Mesendoderm (in vitro differentiated cells): ENCODE measurements around the gene RARRES1.

Experiments
- DNase-seq: peaks from one replicate; pipeline ENCODE4 v3.0.0; 2013
- H2AK5ac ChIP-seq: 2 replicates; pipeline ENCODE4 v1.6.1; 2013; ENCODE audit warnings: low read length, inconsistent platforms
- H2BK120ac ChIP-seq: 2 replicates; pipeline ENCODE4 v1.6.1; 2013; ENCODE audit warnings: low read depth, mild to moderate bottlenecking, low read length, moderate library complexity, mixed read lengths
- H2BK15ac ChIP-seq: replicated peaks from 2 replicates; pipeline ENCODE4 v1.6.1; 2013; ENCODE audit warnings: low read depth, mild to moderate bottlenecking, moderate library complexity
- H2BK5ac ChIP-seq: 2 replicates; pipeline ENCODE4 v1.6.1; 2013; ENCODE audit warnings: low read length, inconsistent platforms
- H3K18ac ChIP-seq: 2 replicates; pipeline ENCODE4 v1.6.1; 2013; ENCODE audit warnings: mild to moderate bottlenecking, low read length, mixed read lengths
- H3K23ac ChIP-seq: one replicate; pipeline ENCODE4 v1.6.1; 2013; ENCODE audit warnings: low read length
- H3K27ac ChIP-seq: 2 replicates; pipeline ENCODE4 v1.5.1; 2013; ENCODE audit warnings: low read depth, mild to moderate bottlenecking, inconsistent platforms, low read length, moderate library complexity
- H3K27me3 ChIP-seq: 2 replicates; pipeline ENCODE4 v1.6.1; 2013; ENCODE audit warnings: low read length, control low read depth, mild to moderate bottlenecking, inconsistent platforms; ENCODE audit not compliant: insufficient read depth, poor library complexity
- H3K36me3 ChIP-seq: 2 replicates; pipeline ENCODE4 v1.6.1; 2013; ENCODE audit warnings: low read length, inconsistent platforms; ENCODE audit not compliant: control insufficient read depth, insufficient read depth
- H3K4ac ChIP-seq: one replicate; pipeline ENCODE4 v1.6.1; 2013; ENCODE audit warnings: low read depth, mild to moderate bottlenecking, low read length, moderate library complexity
- H3K4me1 ChIP-seq: 2 replicates; pipeline ENCODE4 v1.6.1; 2013; ENCODE audit warnings: low read depth, low read length, inconsistent platforms; ENCODE audit not compliant: control insufficient read depth
- H3K4me2 ChIP-seq: 2 replicates; pipeline ENCODE4 v1.6.1; 2013; ENCODE audit warnings: low read length
- H3K4me3 ChIP-seq: 2 replicates; pipeline ENCODE4 v1.5.1; 2013; ENCODE audit warnings: mild to moderate bottlenecking, low read length
- H3K56ac ChIP-seq: one replicate; pipeline ENCODE4 v1.6.1; 2013; ENCODE audit warnings: low read length
- H3K79me1 ChIP-seq: 2 replicates; pipeline ENCODE4 v1.6.1; 2013; ENCODE audit warnings: low read length, inconsistent platforms
- H3K79me2 ChIP-seq: 2 replicates; pipeline ENCODE4 v1.6.1; 2013; ENCODE audit warnings: mild to moderate bottlenecking, low read length; ENCODE audit not compliant: control insufficient read depth, insufficient read depth
- H3K9ac ChIP-seq: 2 replicates; pipeline ENCODE4 v1.6.1; 2013; ENCODE audit warnings: low read length, inconsistent platforms
- H4K5ac ChIP-seq: one replicate; pipeline ENCODE4 v1.6.1; 2013; ENCODE audit warnings: low read length
- H4K8ac ChIP-seq: one replicate; pipeline ENCODE4 v1.6.1; 2013; ENCODE audit warnings: low read depth, mild to moderate bottlenecking, control low read depth, low read length, moderate library complexity
- WGBS: extraction: QIAGEN DNeasy Blood & Tissue Kit; methylation state at CpG from one replicate; pipeline ENCODE4 v1.1.7; 2013; ENCODE audit warnings: low lambda C conversion rate, missing lambda C conversion rate; ENCODE audit not compliant: insufficient coverage; ENCODE audit errors: extremely low coverage; 5-methylcytosine and 5-hydroxymethylcytosine counted together

RARRES1 gene

DNA sequence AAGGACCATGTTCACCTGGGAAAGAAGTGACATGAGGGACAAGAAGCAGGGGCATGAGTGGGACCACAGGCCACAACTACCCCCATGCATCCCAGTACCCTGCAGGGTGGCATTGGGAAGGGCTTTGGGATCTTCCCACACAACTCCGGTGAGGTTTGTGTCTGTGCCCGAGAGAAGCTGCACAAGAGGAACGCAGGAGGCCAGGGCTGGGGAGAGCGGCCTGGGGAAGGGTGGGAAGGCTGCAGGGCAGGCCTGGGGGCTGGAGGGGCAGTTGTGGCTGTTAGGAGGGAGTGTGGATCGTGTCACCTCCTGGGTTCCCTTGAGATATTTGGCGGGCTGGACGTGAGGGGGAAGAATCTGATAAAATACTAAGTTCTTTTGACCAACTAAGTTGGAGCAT is 44.3 kb upstream of the RARRES1 start:
- H3K18ac ChIP-seq, result no peak overlapping the region
- no peak overlapping the region for H2BK15ac ChIP-seq
- no peak overlapping the region for H2BK5ac ChIP-seq
- H2AK5ac ChIP-seq, result no peak overlapping the region
- H3K4me1 ChIP-seq, result no peaks in the 10 kb centered on the region
- H4K8ac ChIP-seq, result no peak overlapping the region
- H3K4me2 ChIP-seq, result no peak overlapping the region
- no peak overlapping the region for H3K4ac ChIP-seq
- H3K79me1 ChIP-seq, result no peaks in the 10 kb centered on the region
- no peak overlapping the region for H4K5ac ChIP-seq
- no peak overlapping the region for H3K56ac ChIP-seq
- no peak overlapping the region for H3K27ac ChIP-seq
- no peak overlapping the region for H3K23ac ChIP-seq
- no peaks in the 10 kb centered on the region for H3K79me2 ChIP-seq
- H2BK120ac ChIP-seq, result no peak overlapping the region
- WGBS, result no CpG with 5 or more reads among the region's 7 CpGs
- no peaks in the 10 kb centered on the region for H3K27me3 ChIP-seq
- H3K4me3 ChIP-seq, result no peak overlapping the region
- no peak for DNase-seq
- no peak overlapping the region for H3K9ac ChIP-seq
- no peaks in the 10 kb centered on the region for H3K36me3 ChIP-seq

- H3K27me3 ChIP-seq, result no peaks in the 10 kb centered on the region
- no peak overlapping the region for H3K23ac ChIP-seq
- no peak overlapping the region for H4K5ac ChIP-seq
- H4K8ac ChIP-seq, result no peak overlapping the region
- no peaks in the 10 kb centered on the region for H3K79me2 ChIP-seq
- no peak overlapping the region for H2AK5ac ChIP-seq
- H3K79me1 ChIP-seq, result no peaks in the 10 kb centered on the region
- H2BK15ac ChIP-seq, result no peak overlapping the region
- no peaks in the 10 kb centered on the region for H3K36me3 ChIP-seq
- no peak overlapping the region for H3K9ac ChIP-seq
- no peak overlapping the region for H3K56ac ChIP-seq
- no peak for DNase-seq
- H3K27ac ChIP-seq, result no peak overlapping the region
- no CpG with 5 or more reads among the region's 3 CpGs for WGBS
- H3K4me1 ChIP-seq, result no peaks in the 10 kb centered on the region
- no peak overlapping the region for H2BK120ac ChIP-seq
- no peak overlapping the region for H3K4me2 ChIP-seq
- no peak overlapping the region for H3K18ac ChIP-seq
- H3K4me3 ChIP-seq, result no peak overlapping the region
- H3K4ac ChIP-seq, result no peak overlapping the region
- no peak overlapping the region for H2BK5ac ChIP-seq
These were observed 43.5 kb upstream of the RARRES1 start for GRCh38 chr3:158775426-158776410.

DNA sequence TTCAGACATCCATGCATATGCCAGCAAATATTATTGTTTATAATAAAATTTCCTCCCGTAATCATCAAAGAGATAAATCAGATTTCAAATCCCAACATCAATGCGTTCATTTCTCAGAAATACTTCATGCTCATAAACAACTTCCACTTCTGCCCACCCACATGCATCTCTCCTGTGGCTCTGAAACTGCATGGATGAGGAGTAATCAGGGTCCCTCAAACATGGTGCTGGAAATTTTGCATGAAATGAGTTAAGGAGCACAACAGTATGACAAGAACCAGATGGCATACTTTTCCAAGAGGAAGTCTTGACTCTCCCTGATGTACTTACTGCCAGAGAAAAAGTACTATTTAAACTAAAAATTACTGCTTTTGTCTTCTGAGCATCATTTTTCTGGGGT is 42.7 kb upstream of the RARRES1 start:
- Histone ChIP-seq H3K56ac (no peak overlapping the region), H3K4me2 (no peak overlapping the region), H3K4me3 (no peak overlapping the region), H3K27ac (no peak overlapping the region), H3K79me1 (no peaks in the 10 kb centered on the region), H3K79me2 (no peaks in the 10 kb centered on the region), H2BK120ac (no peak overlapping the region), H3K27me3 (no peaks in the 10 kb centered on the region), H4K8ac (no peak overlapping the region), H3K4ac (no peak overlapping the region), H3K9ac (no peak overlapping the region), H3K36me3 (no peaks in the 10 kb centered on the region), H2AK5ac (no peak overlapping the region), H3K18ac (no peak overlapping the region), H4K5ac (no peak overlapping the region), H3K23ac (no peak overlapping the region), H2BK5ac (no peak overlapping the region), H3K4me1 (no peaks in the 10 kb centered on the region), H2BK15ac (no peak overlapping the region)
- 100% methylated on average over 2 of the region's 2 CpGs for WGBS
- DNase-seq, result no peak

DNA sequence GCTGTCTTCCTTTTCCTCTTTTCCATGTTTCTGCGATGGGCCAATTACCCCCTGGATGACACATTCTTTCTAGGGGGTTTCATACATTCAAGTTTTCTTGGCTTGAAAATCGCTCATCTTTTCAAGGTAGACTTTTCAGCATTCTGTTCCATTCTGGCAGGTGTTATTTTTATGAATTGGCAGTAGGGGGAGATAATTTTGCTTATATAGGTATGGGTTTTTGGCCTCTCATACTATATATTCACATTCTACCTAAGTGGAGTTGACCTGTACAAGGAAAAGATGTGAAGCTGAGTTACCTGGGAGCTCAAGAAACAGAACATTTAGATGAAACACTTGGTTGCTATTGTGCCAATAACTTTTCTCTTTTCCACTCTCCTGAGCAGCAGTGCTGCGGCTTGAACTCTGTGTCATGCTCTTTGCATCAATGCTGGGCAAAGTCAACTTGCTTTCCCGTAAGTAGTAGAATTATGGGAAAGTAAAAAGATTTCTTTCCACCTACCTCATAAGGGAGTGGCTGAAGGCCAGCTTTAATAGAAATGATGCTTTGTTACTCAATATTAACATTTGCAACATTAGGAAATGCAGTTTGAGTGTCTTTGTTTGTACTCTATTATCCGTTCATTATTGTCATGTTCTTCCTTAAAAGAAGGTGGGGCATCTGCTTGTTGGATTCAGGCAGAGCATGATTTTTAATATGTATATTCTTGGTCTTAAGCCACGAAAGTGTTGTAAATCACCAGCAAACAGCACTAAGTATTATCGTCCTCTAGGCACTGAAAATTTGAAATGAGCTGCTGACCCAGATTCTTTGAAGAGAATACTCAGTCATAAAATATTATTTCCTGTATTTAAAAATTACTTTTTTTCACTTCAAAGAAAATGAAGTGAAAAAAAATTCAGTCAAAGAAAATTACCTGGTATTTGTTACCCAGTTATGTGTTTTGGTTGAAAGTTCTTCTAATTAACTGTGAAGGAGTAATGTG is 41.9 kb upstream of the RARRES1 start:
- H3K9ac ChIP-seq, result no peak overlapping the region
- H2AK5ac ChIP-seq, result no peak overlapping the region
- no peak overlapping the region for H3K4me2 ChIP-seq
- no peak overlapping the region for H3K4me3 ChIP-seq
- no peaks in the 10 kb centered on the region for H3K79me1 ChIP-seq
- no peak for DNase-seq
- no peaks in the 10 kb centered on the region for H3K79me2 ChIP-seq
- H3K4me1 ChIP-seq, result no peaks in the 10 kb centered on the region
- WGBS, result no CpG with 5 or more reads among the region's 7 CpGs
- no peak overlapping the region for H3K4ac ChIP-seq
- H2BK120ac ChIP-seq, result no peak overlapping the region
- no peak overlapping the region for H3K18ac ChIP-seq
- no peaks in the 10 kb centered on the region for H3K27me3 ChIP-seq
- no peaks in the 10 kb centered on the region for H3K36me3 ChIP-seq
- H3K23ac ChIP-seq, result no peak overlapping the region
- no peak overlapping the region for H4K5ac ChIP-seq
- H2BK5ac ChIP-seq, result no peak overlapping the region
- no peak overlapping the region for H3K56ac ChIP-seq
- H2BK15ac ChIP-seq, result no peak overlapping the region
- H4K8ac ChIP-seq, result no peak overlapping the region
- H3K27ac ChIP-seq, result no peak overlapping the region

- DNase-seq, result no peak
- no peaks in the 10 kb centered on the region for H3K79me2 ChIP-seq
These were observed 40.9 kb upstream of the RARRES1 start for GRCh38 chr3:158773166-158773565.

More at GRCh38 chr3:158773166-158773565, 40.9 kb upstream of the RARRES1 start:
- Histone ChIP-seq H3K56ac (no peak overlapping the region), H3K23ac (no peak overlapping the region), H3K4me2 (no peak overlapping the region), H3K4ac (no peak overlapping the region), H4K5ac (no peak overlapping the region), H4K8ac (no peak overlapping the region), H3K79me1 (no peaks in the 10 kb centered on the region), H2AK5ac (no peak overlapping the region), H3K4me1 (no peaks in the 10 kb centered on the region), H2BK5ac (no peak overlapping the region), H3K27ac (no peak overlapping the region), H3K4me3 (no peak overlapping the region), H3K18ac (no peak overlapping the region), H2BK120ac (no peak overlapping the region), H3K9ac (no peak overlapping the region), H2BK15ac (no peak overlapping the region), H3K27me3 (no peaks in the 10 kb centered on the region), H3K36me3 (no peaks in the 10 kb centered on the region)
